GM19438 (cell line): Measurements from ENCODE around the gene CD6.
A peak's percentile ranks its signal among the peaks of the same experiment; 100 is the strongest.
"Not testable (repeated sequence)": the region's sequence is repeated elsewhere in the genome, so short reads cannot be mapped to it uniquely, and the experiment has no call there.

Source experiments
- ATAC-seq: cut with Tn5 transposase; IDR thresholded peaks from one replicate; pipeline ENCODE4 v1.9.1; 2021; ENCODE audit warnings: low read depth; ENCODE audit not compliant: unreplicated experiment

CD6 gene

DNA sequence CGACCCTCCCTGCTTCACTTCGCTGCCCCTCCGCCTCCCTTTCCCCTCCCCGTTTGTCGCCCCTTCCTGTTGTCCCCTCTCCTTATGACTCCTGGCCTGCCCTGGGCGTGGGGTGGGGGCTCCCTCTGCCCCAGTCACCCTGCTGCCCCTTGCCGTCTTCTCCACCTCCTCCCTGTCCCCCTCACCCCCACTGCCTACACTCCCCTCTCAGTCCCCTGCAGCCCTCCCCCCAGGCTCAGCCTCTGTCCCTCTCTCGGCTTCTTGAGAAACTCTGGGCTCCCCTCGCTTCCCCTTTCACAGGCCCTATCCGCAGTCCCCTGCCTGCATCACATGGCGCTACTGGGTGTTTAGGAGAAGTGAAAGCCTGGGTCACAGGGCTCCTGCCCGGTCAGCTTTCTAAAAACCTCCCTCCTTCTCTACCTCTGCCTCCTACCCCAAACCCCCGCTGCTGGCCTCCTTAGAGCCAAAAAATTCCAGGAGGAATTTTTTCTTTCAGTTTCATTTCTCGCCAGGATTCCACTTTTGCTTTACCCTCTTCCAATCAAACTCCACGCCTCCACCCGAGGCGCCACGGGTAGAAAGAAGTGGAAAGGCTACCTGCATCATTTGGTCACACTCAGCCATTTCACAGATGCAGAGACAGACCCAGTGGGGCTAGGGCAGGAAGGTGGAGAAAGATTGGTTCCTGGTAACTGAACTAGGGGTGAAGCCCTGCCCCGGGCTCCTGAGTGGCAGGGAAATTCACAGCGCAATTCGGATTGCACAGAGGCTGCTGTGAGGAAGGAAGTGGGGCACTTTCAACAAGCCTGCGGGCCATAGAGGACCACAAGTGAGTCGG lies 19.4 kb upstream of the CD6 start, which contains the start of gene SLC15A3:
SLC15A3 (minus strand) TSS at position 273 of the 838 bp plus-strand sequence. CDS start 625 bp downstream, outside the sequence.
- peak; percentile 75 for ATAC-seq

DNA sequence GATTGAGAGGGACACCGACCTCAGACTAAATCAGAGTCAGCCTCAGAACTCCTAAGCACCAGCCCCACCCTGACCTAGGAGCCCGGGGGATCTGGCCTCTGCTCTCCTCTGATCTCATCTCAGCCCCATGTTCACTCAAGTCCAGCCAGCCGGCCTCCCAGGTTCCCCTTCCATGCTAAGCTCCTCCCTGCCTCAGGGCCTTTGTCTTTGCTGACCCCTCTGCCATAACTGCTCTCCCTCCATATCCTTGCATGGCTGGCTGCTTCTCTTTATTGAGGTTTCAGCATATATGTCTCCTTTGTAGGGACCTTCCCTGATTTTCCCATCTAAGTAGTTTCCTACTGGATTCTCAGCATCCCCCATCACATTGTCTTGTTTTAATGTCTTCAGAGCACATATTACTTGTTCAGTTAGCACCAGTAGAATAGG lies 18.7 kb upstream of the CD6 start:
- ATAC-seq, result no peak

DNA sequence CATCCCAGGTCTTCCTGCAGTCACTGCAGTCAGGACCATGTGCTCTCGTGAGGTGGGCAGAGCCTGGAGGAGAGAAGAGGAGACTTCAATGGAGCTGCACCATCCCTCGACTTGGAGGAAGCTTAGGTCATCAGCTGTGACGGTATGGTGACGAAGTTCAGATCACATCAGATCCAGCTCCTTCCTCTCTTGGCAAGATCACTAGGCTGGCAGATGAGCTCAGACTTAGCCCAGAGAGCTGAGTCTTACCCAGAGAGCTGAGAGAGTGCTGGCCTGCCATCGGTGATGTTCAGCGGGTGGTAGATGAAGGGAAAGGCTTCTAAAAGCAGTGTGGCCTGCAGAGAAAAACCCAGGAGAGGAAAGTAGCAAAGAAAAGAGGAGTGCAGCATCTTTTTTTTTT lies 17.7 kb upstream of the CD6 start:
- ATAC-seq, result no peak

DNA sequence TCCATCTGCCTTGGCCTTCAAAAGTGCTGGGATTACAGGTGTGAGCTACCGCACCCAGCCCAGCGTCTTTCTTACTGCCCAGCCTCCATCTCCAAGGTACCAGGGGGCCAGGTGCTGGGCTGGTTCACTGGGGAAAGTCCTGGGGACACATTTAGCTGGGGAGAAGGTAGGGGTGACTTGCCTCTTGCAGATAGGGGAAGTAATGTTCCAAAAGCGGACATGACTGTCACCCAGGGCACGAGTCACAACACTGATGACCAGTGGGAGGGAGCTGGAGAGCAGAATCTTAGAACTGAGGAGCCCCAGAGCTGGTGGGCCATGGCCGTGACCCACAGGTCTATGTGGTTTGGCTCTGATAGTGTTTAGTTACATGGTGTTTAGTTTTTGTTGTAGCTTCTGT lies 17.1 kb upstream of the CD6 start:
- no peak for ATAC-seq

DNA sequence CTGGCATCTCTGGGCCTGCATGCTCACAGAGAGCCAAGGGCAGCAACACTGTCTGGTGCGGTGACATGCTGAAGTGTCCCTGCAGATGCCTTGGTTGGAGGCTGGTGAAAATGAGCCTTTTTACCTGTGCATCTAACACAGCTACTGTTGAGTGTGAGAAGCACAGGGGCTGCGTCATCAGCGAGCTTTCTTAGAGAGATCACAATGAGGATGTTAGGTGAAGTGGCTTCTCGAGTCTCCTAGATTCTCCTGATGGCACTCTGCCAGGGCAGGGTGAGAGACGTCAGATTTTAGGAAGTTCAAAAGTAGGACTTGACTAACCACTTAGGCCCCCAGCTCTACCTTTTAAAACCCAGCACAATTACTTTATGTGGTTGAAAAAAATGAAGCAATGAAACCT lies 15.9 kb upstream of the CD6 start:
- no peak for ATAC-seq

DNA sequence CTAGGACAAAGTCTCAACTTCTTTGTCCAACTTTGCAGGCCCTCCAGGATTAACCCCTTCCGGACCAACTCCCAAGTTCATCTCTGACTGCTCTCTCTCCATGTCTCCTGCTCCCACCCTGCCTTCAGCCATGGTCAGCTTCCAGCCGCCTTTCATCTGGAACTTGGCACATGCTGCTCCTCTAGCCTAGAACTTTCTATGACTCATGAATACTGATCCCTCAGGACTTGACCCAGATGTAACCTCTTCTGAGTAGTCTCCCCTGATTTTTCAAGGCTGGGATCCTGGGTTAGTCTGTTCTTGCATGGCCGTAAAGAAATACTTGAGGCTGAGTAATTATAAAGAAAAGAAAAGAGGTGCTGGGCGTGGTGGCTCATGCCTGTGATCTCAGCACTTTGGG lies 14.3 kb upstream of the CD6 start:
- ATAC-seq, result no peak

DNA sequence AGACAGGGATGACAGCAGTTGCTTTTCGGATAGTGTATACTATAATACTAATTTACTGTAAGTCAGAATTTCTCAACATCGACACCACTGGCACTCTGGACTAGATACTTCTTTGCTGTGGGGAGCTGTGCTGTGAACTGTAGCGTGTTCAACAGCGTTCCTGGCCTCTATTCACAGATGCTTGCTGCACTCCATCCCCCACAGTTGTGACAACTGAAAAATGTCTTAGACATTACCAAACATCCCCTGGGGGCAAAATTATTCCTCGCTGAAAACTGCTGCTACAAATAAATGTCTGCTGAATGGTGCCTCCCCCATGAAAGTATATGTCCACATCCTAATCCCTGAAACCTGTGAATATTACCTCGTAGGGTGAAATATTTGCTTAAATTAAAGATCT lies 12.0 kb upstream of the CD6 start:
- no peak for ATAC-seq

DNA sequence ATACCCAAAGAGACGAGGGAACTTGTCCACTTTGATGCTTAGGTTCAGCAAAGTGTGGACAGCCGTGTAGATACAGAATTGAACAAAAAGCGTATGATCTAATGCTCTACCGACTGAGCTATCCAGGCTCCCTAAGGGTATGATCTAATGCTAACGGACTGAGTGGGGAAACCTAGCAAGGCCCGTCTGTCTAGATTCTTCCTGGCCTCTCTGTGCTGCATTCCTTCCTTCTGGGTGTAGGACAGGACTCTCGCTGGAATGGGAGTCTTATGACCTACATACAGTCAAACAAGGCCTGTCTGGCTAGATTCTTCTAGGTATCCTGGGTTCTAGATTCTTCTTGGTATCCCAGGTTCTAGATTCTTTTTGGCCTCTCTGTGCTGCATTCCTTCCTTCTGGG lies 11.1 kb upstream of the CD6 start:
- ATAC-seq, result no peak

DNA sequence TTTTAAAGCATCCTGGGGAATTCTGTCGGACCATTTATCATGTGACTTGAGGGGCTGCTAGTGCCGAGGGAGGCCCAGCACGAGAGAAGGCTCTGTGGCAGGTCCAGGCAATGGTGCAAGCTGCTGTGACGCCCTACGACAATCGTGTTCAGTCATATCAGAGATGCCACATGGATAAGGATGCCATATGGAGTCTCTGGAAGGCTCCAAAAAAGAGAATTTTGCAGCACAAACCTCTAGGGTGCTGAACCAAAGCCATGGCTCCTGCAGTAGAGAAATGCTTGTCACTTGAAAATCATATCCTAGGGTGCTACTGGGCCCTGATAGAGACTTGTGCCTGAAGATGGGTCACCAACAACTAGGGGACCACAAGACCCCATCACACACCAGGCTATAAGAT lies 6.7 kb upstream of the CD6 start:
- no peak for ATAC-seq

DNA sequence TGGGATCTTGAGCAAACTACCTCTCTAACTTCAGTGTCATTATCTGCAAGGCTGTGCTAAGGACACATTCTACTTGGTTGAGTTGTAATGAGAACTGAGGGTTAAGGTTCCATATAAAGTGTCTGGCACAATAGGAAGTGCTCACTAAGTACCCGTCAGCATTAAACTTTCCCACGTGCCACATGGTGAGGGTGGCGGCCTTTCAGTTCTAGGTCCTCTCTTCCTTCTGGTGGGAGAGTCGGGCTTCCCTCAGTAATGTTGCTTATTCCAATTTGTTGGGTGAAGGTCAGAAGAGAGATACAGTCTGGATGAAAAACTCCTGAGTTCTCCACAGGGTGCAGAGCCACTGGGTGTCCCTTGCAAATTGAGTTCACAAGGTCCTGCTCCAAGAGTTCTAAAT lies 4.6 kb upstream of the CD6 start:
- no peak for ATAC-seq

DNA sequence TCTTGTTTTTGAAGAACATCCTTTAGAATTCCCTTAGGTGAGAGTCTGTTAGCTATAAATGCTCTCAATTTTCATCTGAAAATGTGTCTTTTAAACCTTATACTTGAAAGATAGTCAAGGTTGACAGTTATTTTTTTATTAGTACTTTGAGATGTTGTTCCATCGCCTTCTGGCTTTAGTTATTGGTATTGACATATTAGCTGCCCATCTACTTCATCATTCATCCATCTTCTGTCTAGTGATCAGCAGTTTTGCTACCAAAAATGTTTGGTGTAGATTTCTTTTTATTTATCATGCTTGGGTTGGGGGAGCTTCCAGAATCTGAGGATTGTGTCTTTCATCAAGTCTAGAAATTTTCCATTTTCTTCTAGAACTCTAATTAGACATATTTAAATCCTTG lies 3.3 kb upstream of the CD6 start:
- ATAC-seq, result no peak

DNA sequence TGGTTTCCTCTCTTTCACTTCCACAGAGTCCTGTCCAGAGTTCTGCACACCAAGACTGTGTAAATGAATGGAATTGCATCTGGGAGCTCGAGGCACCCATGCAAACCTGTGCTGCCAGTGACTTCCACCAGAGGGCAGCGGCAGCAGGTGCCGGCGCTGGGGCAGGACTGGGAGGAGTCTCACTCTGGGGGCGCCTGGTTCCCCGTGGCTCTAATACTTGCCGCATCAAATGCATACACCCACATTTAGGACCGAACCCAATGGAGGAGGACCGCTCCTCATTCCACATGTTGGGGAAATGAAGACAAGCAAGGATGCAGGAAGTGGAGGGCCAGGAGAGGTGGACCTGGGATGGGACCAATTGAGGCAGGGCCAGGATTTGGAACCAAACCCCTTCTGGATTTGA lies 1.1 kb upstream of the CD6 start:
- peak; percentile 58 for ATAC-seq

DNA sequence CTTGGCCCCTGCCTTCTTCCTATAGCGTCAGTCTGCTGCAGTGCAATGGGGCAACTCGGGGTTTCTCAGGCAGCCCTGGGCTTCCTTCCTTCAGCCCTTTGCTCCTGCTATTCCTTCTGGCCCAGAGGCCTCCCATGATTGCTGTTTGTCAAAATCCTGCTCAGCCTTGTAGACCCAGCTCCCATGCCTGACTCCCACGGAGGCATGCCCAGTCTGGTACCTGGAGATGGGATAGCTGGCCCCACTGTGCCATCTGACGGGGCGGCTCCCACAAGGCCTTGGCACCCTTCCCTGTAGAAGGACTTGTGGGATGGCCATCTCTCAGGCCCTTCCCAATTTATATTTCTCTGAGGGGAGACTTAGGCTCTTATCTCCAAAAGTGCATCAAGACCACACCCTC lies 590 bp upstream of the CD6 start:
- no peak for ATAC-seq

DNA sequence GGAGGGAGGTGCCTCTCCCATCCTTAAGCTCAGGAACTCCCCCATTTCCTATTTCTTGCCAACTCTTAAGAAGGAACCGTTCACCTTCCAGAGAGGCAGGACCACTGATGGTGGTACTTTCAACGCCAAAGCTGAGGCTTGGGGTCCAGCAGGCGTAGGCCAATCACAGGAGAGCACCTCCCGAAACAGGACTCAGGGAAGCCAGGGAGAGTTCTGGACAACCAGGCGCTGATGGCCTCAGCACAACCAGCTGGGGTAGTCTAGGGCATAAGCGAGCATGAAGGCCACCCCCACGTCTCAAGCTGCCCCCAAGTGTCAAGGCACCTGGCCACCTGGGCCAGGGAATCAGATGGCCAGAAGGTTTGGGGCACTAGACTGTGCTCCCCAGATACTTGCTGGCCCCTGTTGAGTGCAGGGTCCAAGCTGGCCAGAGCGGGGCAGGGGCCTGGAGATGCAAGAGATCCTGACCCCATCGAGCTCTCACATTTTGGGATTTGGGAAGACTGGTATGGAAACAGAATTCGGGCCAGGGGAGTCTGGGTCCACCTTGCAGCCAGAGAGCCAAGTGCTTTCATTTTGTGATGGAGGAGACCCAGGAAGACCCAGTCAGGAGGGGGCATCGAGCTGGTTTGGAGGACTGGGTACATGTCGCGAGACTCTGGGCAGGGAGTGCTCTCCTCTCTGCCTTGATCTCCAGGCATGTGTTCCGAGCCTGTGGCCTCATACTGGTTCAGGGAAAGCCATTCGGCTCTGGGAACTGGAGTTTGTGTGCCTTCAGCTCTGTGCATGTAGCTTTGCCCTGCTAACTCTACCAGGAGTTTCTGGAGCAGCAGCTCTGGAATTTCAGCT lies 926 bp downstream of the CD6 start:
- no peak for ATAC-seq

DNA sequence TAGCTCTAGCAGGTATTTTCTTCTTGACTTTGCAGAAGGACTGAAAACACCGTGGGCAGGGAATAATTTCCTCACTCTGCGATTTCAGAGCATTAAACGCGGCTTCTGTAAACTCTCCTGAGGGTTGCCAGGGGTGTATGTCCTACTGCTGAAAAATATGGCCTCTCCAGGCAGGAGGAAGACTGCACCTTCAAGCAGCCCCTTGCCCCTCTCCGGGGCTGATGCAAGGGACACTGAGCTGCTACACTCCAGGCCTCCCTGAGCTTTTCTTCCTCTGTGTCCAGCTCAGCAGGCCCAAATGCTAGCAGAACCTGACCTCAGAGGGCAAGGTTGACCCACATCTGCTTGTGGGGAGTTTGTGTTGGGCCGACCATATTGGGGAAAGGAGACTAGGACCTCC lies 2.2 kb downstream of the CD6 start:
- no peak for ATAC-seq

DNA sequence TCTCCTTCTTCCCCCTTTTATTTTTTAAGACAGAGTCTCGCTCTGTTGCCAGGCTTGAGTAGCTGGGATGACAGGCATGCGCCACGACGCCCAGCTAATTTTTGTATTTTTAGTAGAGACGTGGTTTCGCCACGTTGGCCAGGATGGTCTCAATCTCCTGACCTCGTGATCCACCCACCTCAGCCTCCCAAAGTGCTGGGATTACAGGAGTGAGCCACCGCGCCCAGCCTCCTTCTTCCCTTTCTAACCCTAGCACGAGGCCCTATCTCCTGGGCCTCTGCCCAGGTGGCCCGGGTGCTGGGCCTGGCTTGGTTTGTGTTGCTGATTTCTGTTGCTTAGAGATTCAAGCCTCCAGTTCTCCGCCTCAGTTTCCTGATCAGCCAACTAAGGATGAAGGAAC lies 2.8 kb downstream of the CD6 start:
- not testable (repeated sequence) for ATAC-seq

DNA sequence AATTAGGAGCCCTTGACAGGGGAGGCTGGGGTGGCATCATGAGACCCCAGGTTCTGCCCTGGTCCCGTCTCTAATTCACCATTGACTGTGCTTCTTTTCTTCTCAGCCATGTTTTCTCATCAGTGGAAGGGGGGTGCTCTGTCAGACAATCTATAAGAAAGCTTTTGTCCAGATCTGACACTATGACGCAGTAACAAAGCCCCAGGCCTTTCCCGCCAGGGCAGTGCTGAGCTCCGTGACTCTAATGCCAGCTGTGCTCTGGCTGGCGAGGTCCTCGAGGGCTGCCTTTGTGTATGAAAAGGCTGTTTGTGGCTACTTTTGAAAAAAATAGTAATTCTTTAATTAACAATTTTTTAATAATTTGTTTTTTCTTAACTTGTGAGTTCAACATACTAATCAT lies 3.2 kb downstream of the CD6 start:
- ATAC-seq, result no peak

DNA sequence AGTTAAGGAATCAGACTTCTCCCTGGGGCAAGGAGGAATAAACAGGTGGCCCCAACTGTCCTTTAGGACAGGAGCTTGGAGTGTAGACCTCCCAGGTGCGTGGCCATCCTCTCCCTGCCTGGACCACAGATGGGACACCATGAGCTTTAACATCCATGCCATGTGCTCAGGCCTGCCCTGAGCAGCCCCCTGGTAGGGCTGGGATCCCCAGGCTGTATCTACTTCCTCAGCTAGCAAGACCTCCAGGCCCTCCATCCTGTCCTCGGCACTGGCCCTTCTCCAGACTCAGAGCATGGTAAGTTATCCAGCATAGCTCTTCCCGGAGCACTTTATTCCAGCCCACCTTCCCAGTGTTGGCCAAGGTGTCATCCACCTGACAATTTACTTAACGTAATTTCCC lies 5.7 kb downstream of the CD6 start:
- no peak for ATAC-seq

DNA sequence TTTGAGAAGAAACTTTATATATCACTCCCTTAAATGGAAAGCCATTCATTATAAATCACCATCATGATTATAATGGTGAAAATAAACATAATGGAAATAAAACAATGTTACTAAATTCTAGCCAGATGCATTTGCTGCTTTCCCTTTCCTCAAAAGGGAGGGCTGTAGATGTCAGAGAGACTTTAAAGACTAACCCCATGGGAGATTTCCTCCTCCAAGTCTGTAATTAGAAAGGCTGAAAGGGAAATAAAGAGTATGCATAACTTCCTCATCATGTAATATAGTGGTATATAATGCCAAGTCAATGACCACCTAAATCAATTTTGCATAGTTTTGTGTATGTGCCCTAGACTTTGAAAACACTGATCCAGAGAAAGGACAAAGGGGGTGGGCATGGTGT lies 6.4 kb downstream of the CD6 start:
- no peak for ATAC-seq

DNA sequence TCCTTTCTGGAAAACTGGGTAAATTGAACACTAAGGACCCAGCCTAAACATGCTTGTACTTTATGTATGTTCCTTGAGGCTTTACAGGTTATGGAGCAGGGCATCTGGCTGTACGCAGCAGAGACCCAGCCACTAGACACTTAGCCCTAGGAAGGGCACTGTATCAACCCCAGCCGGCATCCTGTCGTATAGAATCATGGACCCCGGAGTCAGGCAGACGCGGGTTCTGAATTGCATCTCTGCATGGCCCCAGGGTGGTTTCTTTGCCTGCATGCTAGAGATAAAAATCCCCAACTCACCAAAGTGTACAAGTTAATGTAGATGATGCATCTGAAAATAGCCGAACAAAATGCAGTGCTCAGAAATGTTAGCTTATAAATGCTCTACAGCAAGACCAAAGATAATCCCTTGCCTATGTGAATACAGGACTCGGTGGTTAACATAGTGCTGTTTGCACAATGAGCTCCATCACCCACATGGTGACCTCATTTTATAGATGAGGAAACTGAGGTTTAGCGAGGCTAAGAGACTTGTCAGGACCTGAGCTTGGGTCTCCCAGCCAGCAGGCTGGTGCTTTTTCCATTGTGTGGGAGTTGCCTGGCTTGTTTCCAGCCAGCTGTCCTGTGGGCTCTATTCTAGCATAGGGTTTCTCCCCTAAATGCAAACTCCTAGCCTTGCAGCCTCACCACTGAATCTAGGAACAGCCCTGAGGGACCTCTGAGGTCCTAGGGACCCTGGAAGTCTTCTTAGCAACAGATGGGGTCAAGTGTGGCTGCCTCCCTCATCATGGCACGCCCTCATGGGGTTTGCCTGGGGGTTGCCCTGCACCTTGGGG lies 7.3 kb downstream of the CD6 start:
- ATAC-seq, result no peak

DNA sequence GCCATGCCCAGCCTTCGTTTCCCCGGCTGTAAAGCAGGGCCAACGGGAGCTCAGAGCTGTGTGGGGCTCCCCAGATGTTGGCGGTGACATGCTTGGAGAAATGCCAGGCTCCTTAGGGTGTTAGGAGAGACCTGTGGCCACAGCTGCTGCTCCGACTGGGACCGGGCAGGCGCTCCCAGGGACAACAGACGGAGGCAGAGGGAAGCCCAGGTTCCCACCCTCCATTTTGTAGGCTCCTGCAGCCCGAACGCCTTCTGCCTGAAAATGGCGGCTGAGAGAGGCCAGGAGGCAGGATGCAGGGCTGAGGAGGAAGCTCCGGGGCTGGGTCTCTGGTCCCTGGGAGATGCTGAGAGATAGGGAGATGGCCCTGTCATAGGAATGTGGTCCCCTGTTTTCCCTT lies 10.0 kb downstream of the CD6 start:
- ATAC-seq, result no peak
